NCI-H345 (cell line): ENCODE measurements around the gene UBXN4.
"Not testable (repeated sequence)": the region's sequence is repeated elsewhere in the genome, so short reads cannot be mapped to it uniquely, and the experiment has no call there.

Experiments used
- DNase-seq: peaks from one replicate; lab custom pipeline; 2025; lab: John Stamatoyannopoulos, UW

The UBXN4 gene

GRCh38 chr2:135807874-135808273 is 66.2 kb downstream of the UBXN4 start:
- DNase-seq, result not testable (repeated sequence)

GRCh38 chr2:135812907-135813511 is 71.4 kb downstream of the UBXN4 start:
- DNase-seq, result no peak

- DNase-seq, result no peak
Measured at GRCh38 chr2:135815269-135815668, 73.6 kb downstream of the UBXN4 start.

- DNase-seq, result no peak
Measured at GRCh38 chr2:135817466-135817865, 75.8 kb downstream of the UBXN4 start.

GRCh38 chr2:135817951-135818350 is 76.3 kb downstream of the UBXN4 start:
- DNase-seq, result no peak

- no peak for DNase-seq
Measured at GRCh38 chr2:135818937-135819610, 77.4 kb downstream of the UBXN4 start.

- peak; percentile 51 for DNase-seq
Measured at GRCh38 chr2:135820003-135820618, 78.5 kb downstream of the UBXN4 start.

- DNase-seq, result no peak
Measured at GRCh38 chr2:135821190-135821589, 79.5 kb downstream of the UBXN4 start.

- no peak for DNase-seq
Measured at GRCh38 chr2:135822855-135823254, 81.2 kb downstream of the UBXN4 start.

- DNase-seq, result no peak
Measured at GRCh38 chr2:135825131-135825530, 83.5 kb downstream of the UBXN4 start.

GRCh38 chr2:135825550-135826176 is 84.0 kb downstream of the UBXN4 start:
- DNase-seq, result peak; percentile 72

GRCh38 chr2:135826544-135826943 is 84.9 kb downstream of the UBXN4 start:
- no peak for DNase-seq

GRCh38 chr2:135829378-135830135 is 87.9 kb downstream of the UBXN4 start:
- peak; percentile 45 for DNase-seq

- DNase-seq, result no peak
Measured at GRCh38 chr2:135831180-135831812, 89.6 kb downstream of the UBXN4 start.

GRCh38 chr2:135832891-135833290 is 91.2 kb downstream of the UBXN4 start:
- DNase-seq, result no peak
